Measurements from ENCODE around the gene FANCG.

The FANCG gene

GRCh38 chr9:35079426-35080341 is at the start of gene FANCG:
FANCG (minus strand) TSS chr9:35079942; CDS start chr9:35079524, 418 bp downstream.
- peak; percentile 90 for DNase-seq (ENCODE audit: low spot score)

- peak; percentile 93 for DNase-seq (ENCODE audit: low spot score)
Observed at GRCh38 chr9:35116898-35117551, 37.3 kb upstream of the FANCG start.

GRCh38 chr9:35116539-35116897 is 36.8 kb upstream of the FANCG start:
- DNase-seq (ENCODE audit: low spot score): no peak

GRCh38 chr9:35115680-35116538 is 36.2 kb upstream of the FANCG start, which contains the start of gene ATOSB:
ATOSB (minus strand) TSS chr9:35115862; CDS start chr9:35108274, 7,588 bp downstream.
- DNase-seq (ENCODE audit: low spot score): peak; percentile 86

GRCh38 chr9:35114840-35115628 is 35.3 kb upstream of the FANCG start:
- peak; percentile 31 for DNase-seq (ENCODE audit: low spot score)

- DNase-seq (ENCODE audit: low spot score): peak; percentile 64
Observed at GRCh38 chr9:35114113-35114839, 34.5 kb upstream of the FANCG start.

- DNase-seq (ENCODE audit: low spot score): no peak
Observed at GRCh38 chr9:35112257-35113020, 32.7 kb upstream of the FANCG start.

- DNase-seq (ENCODE audit: low spot score): peak; percentile 99
Observed at GRCh38 chr9:35111001-35111933, 31.5 kb upstream of the FANCG start.

GRCh38 chr9:35110327-35110761 is 30.6 kb upstream of the FANCG start:
- DNase-seq (ENCODE audit: low spot score): peak; percentile 68

- DNase-seq (ENCODE audit: low spot score): no peak
Observed at GRCh38 chr9:35108946-35109575, 29.3 kb upstream of the FANCG start.

- no peak for DNase-seq (ENCODE audit: low spot score)
Observed at GRCh38 chr9:35108461-35108860, 28.7 kb upstream of the FANCG start.

- DNase-seq (ENCODE audit: low spot score): no peak
Observed at GRCh38 chr9:35107297-35108290, 27.9 kb upstream of the FANCG start.

GRCh38 chr9:35106343-35106730 is 26.6 kb upstream of the FANCG start:
- no peak for DNase-seq (ENCODE audit: low spot score)

GRCh38 chr9:35105571-35106342 is 26.0 kb upstream of the FANCG start:
- DNase-seq (ENCODE audit: low spot score): no peak

GRCh38 chr9:35105126-35105525 is 25.4 kb upstream of the FANCG start:
- no peak for DNase-seq (ENCODE audit: low spot score)

- DNase-seq (ENCODE audit: low spot score): peak; percentile 47
Observed at GRCh38 chr9:35104586-35104985, 24.8 kb upstream of the FANCG start.
